ENCODE measurements around the gene GORASP1.

DNA sequence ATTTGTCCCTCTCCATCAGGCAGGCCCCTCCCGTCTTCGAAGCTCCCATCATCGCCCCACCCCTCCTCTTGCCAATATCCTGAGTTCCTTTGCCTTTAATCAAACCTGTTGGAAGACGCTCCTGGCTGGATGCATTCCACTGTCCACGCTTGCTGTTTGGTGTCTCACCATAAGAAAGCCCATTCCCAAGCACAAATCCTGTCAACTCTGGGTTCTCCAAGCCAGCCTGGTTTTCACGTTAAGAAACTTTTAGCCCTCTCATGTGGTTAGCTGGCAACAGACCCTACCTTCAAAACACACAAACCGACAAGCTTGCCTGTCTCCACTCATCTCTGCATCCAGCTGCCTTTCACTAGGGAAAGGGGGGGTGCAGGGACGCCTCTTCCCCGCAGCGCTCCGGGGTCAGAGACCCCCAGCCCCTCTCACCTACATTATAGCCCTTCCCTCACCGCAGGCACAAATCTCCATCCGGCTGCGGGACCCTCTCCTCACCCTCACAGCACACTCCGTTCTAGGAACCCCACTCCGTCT, 1.1 kb downstream of the GORASP1 start:
- TF ChIP-seq, protein P1, sequence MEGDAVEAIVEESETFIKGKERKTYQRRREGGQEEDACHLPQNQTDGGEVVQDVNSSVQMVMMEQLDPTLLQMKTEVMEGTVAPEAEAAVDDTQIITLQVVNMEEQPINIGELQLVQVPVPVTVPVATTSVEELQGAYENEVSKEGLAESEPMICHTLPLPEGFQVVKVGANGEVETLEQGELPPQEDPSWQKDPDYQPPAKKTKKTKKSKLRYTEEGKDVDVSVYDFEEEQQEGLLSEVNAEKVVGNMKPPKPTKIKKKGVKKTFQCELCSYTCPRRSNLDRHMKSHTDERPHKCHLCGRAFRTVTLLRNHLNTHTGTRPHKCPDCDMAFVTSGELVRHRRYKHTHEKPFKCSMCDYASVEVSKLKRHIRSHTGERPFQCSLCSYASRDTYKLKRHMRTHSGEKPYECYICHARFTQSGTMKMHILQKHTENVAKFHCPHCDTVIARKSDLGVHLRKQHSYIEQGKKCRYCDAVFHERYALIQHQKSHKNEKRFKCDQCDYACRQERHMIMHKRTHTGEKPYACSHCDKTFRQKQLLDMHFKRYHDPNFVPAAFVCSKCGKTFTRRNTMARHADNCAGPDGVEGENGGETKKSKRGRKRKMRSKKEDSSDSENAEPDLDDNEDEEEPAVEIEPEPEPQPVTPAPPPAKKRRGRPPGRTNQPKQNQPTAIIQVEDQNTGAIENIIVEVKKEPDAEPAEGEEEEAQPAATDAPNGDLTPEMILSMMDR (IDR thresholded peaks at IDR 0.05), result no peak
- TF ChIP-seq EP300 (IDR thresholded peaks at IDR 0.05; ENCODE audit: low read depth) (no peak), POLR2A (IDR thresholded peaks at IDR 0.05) (no peak), POLR2AphosphoS5 (IDR thresholded peaks at IDR 0.05) (no peak)
